MV-4-11 (cell line): Measurements from ENCODE around the gene TMEM109.

Experiments used
- DNase-seq: peaks from one replicate; lab custom pipeline; 2025; lab: John Stamatoyannopoulos, UW

Gene TMEM109

DNA sequence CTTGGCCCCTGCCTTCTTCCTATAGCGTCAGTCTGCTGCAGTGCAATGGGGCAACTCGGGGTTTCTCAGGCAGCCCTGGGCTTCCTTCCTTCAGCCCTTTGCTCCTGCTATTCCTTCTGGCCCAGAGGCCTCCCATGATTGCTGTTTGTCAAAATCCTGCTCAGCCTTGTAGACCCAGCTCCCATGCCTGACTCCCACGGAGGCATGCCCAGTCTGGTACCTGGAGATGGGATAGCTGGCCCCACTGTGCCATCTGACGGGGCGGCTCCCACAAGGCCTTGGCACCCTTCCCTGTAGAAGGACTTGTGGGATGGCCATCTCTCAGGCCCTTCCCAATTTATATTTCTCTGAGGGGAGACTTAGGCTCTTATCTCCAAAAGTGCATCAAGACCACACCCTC lies 56.9 kb downstream of the TMEM109 start:
- no peak for DNase-seq

- DNase-seq: no peak
These were observed 57.6 kb downstream of the TMEM109 start, which contains the start of gene CD6 for GRCh38 chr11:60971520-60971919. TSS of gene CD6 (plus strand) at chr11:60971680. CDS start at chr11:60971866, 186 bp downstream.

DNA sequence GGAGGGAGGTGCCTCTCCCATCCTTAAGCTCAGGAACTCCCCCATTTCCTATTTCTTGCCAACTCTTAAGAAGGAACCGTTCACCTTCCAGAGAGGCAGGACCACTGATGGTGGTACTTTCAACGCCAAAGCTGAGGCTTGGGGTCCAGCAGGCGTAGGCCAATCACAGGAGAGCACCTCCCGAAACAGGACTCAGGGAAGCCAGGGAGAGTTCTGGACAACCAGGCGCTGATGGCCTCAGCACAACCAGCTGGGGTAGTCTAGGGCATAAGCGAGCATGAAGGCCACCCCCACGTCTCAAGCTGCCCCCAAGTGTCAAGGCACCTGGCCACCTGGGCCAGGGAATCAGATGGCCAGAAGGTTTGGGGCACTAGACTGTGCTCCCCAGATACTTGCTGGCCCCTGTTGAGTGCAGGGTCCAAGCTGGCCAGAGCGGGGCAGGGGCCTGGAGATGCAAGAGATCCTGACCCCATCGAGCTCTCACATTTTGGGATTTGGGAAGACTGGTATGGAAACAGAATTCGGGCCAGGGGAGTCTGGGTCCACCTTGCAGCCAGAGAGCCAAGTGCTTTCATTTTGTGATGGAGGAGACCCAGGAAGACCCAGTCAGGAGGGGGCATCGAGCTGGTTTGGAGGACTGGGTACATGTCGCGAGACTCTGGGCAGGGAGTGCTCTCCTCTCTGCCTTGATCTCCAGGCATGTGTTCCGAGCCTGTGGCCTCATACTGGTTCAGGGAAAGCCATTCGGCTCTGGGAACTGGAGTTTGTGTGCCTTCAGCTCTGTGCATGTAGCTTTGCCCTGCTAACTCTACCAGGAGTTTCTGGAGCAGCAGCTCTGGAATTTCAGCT lies 58.4 kb downstream of the TMEM109 start:
- DNase-seq: no peak
